Cortex of kidney (tissue), 1 donor: ENCODE data around the gene DCTN1.
"Not testable (repeated sequence)": the region's sequence is repeated elsewhere in the genome, so short reads cannot be mapped to it uniquely, and the experiment has no call there.

Experiments used
- DNase-seq: peaks from one replicate; lab custom pipeline; 2025; lab: John Stamatoyannopoulos, UW

The DCTN1 gene

GRCh38 chr2:74369976-74370375 is 10.1 kb downstream of the DCTN1 start:
- DNase-seq: no peak

GRCh38 chr2:74368499-74368898 is 11.6 kb downstream of the DCTN1 start:
- no peak for DNase-seq

DNA sequence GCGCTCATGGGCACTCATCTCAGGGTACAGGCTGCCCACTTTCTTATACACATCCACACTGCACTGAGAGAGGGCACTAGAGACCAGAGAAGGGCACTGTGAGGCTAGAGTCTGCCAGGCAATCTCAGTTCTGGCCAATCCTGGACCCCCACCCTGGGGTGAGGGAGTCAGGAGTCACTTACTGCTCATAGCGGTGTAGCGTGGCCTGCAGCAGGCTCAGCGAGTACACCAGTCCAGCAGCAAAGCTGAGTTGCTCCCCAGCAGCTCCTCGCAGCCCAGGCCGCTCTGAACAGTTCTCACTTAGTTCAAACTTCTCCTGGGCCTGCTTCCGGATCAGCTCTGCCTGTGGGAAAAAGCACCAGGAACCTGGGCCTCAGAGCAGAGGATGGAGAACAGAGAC is 12.3 kb downstream of the DCTN1 start:
- DNase-seq: no peak

DNA sequence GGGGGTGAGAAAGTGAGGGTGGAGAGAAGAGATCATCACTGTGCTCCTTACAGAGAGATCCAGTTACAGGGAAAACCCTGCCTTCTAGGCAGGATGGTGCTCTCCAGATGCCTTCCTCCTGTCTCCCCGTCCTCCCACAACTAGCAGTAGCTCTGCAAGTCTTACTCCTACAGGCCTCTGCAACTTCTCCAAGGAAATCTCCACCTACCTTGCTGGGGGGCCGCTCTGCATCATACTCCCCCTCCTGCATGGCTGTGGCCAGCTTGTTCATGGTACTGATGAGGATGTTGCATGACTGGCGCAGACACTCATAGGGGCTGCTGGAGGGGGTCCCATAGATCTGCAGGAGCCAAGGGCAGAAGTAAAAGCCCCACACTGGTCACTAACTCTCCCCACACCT is 14.1 kb downstream of the DCTN1 start:
- no peak for DNase-seq

- no peak for DNase-seq
Observed at GRCh38 chr2:74364533-74365505, 15.3 kb downstream of the DCTN1 start.

GRCh38 chr2:74361327-74361726 is 18.8 kb downstream of the DCTN1 start:
- DNase-seq: no peak

DNA sequence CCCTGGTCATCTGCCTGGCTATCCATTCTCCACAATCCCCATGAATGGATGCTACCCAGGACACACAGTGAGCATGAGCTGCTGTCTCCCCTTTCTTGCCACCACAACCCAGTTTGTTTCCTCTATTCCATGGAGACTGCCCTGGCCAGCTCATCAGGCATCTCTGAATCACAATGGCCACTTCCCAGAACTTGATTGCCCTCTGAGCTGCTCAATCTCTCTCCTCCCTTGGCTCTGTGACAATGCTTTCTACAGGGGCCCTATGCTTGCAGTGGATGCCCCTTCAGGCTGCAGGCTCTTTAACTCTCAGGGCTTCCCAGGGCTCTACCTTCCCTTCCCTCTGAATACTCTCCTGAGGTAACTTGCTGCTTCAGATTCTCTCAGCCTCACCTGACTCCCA is 22.5 kb downstream of the DCTN1 start:
- DNase-seq: no peak

DNA sequence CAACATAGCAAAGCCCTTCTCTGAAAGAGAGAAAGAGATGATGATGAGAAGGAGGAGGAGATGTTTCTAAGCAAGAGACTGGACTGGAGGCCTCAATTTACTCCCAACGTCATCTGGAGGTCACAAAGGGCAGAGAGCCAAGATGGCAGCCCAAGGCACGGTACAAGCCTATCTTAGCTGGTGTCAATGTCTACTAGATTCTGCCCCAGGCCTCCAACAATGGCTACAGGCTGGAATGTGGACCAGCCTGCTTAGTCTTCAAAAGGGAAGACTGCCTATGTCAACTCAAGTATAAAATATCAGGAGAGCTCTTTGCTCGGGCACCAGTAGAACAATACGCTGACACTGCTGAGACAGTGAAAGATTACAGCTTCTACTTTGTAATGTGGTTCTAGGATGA is 30.2 kb downstream of the DCTN1 start:
- DNase-seq: no peak

GRCh38 chr2:74347742-74348141 is 32.4 kb downstream of the DCTN1 start:
- no peak for DNase-seq

GRCh38 chr2:74347303-74347702 is 32.8 kb downstream of the DCTN1 start:
- no peak for DNase-seq

GRCh38 chr2:74345272-74345943 is 34.7 kb downstream of the DCTN1 start:
- DNase-seq: no peak

DNA sequence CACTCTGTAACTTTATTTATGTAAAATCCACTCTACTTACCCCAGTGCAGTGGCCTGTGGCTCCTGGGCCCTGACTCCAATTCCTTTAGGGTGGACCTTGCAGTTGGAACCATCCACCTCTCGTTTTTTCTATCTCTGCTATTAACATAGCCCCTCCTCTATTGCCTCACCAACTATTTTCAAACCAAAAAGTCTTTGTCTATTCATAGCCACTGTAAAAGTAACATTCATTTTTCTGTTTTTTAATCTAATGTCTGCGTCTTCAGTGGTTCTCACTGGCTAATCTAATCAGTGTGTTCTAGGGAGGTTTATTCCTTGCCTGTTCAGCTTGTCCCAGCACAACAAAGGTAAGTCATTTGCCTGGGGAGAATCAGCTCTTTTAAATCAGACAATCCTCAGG is 36.8 kb downstream of the DCTN1 start, which contains the start of gene SLC4A5:
SLC4A5 (minus strand) TSS at position 101 of the 400 bp plus-strand sequence. CDS start 28,393 bp downstream, outside the sequence.
- no peak for DNase-seq

DNA sequence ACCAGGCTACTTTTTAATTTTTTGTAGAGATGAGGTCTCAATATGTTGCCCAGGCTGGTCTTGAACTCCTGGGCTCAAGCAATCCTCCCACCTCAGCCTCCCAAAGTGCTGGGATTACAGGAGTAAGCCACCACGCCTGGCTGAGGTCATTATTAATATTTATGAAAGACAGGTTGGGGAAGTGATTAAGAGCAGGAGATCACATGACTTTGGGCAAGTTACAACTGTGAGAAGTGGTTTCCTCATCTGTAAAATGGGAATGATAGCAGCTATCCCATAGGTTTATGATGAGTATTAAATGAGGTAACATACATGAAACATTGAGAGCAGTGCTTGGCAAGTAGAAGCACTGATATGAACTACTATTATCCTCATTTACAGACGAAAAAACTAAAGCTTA is 43.9 kb downstream of the DCTN1 start:
- DNase-seq: not testable (repeated sequence)

DNA sequence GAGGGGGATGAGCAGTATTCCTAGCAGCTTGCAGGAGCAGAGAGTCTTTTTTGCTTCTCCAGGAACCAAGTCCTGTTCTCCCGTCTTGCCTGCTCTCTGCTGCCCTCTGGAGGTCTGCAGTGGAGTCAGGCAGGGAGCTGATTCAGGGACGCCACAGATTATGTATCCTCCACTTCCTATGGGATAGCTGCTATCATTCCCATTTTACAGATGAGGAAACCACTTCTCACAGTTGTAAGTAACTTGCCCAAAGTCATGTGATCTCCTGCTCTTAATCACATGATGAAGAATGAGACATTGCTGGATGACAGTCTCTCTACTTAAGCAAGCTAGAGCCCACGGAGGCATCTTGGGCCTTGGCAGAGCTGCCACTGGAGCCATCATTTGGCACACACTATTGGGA is 45.2 kb downstream of the DCTN1 start:
- DNase-seq: no peak

DNA sequence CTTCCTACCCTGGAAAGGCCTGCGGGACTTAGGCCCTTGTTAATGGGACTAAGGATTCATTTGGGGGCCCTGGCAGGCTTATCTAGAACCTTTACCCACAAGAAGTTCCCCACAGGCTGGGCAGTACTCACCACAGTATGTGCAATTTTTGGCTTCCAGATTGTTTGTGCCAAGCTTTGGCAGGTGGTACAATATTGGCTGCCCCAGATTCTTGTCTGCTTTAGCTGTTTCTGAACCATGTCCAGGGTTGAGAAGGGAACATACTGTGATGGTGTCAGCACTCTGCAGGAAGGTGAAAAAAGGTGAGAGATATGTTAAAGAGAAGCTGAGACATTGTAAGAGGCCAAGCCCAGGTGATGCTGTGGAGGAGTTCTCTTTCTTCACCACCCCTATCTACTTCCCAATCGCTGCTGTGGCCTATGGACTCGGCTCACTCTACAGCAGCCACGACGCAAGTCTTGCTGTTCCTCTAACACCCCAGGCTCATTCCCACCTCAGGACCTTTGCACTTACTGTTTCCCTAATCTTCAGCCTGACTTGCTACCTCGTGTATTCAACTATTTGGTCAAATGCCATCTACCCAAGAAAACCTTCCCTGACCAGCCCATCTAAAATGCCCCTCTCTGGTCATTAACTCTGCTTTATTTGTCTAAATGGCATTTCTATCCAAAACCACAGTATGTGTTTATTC is 46.1 kb downstream of the DCTN1 start:
- DNase-seq: no peak

DNA sequence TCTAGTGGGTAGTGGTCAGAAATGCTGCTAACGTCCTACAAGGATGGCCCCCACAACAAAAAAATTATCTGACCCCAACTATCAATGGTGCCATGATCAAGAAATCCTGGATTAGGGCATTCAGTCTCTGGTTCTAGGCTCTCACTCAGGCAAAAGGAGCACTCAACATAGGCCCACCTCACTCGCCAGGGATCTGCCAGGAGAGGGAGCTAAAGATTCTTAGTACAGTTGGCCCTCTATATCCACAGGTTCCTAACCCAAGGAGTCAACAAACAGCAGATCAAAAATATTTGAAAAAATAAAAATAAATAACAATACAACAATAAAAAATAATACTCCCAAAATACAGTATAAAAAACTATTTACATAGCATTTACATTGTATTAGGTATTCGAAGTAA is 46.9 kb downstream of the DCTN1 start:
- no peak for DNase-seq

DNA sequence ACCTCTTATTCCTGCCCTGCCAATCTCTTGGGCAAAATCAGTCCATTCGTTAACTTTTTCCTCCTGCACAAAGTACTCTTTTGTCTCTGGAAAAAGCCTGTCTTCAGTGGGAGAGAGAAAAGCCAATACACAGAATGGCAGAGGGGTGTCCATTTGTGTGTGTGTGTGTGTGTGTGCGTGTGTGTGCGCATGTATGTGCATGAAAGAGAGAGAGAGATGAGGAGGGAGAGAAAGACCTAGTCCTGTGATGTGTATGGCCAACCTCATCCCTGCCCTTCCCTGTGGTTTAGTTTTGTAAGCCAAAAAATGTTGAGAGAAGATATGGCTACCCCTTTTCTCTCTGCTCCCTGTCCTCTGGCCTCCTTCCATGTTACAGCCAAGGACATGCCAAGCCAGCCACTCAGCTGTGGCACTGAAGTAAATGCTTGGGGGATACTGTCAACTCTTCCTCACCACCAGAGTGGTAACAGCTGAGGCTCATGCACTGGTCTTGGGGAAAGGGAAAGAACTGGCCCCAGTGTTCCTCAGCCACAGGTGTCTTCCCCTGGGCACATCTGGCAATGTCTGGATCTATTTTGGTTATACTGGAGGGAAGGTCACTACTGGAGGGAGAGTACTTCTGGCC is 47.4 kb downstream of the DCTN1 start:
- no peak for DNase-seq

DNA sequence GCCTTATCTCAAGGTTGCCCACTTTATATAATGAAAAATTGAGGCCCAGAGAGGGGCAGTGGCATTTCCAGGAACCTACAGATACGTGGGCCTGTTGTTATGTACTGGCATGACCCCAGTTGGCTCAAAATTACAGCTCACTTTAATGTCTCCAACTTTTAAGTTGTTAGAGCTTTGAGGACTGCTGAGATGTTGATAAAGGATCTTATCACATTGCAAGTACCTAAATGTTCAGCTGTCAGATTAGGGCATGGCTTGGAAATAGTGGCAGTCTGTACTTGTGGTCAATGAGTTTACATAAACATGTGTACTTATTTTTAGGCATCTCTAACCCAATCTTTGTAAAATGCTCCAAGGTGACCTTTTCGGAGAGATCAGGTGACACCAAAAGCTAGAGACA is 51.5 kb downstream of the DCTN1 start:
- DNase-seq: no peak

GRCh38 chr2:74328074-74328473 is 52.0 kb downstream of the DCTN1 start:
- DNase-seq: no peak

DNA sequence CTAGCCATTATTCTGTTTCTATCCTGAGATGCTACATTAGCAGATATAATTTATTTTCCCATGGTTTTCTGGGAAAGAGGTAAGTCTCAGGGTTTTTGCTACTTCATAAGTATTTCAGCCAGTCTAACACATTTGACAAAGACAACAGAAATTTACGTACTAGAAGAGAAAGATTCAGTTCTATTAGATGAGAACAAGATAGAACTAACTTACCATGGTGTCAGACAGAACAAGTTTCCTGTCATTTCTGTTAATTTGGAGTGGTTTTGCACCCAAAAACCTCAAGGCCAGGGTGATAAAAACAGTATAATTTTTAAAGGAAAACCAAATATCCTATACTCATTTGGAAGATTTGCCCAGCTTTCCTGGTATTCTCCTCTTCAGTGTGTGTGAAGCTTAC is 52.5 kb downstream of the DCTN1 start:
- DNase-seq: no peak

DNA sequence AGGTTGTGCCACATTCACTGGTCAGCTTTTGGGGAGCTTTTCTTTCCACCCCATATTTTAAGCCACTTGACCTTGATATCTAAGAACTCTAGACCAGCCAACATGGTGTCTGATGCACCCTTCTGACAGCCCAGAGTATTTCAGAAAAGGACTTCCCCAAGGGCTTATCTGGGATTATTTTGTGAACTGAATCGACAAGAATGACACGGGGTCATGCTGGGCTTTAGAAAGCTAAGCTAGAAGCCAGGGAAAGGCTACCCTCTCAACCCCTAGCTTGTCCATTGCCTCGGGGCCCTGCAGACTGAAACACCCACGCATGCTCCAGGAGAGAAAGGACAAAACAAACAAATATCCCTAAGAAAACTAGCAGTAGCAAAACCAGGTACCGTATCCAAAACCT is 52.9 kb downstream of the DCTN1 start:
- no peak for DNase-seq

DNA sequence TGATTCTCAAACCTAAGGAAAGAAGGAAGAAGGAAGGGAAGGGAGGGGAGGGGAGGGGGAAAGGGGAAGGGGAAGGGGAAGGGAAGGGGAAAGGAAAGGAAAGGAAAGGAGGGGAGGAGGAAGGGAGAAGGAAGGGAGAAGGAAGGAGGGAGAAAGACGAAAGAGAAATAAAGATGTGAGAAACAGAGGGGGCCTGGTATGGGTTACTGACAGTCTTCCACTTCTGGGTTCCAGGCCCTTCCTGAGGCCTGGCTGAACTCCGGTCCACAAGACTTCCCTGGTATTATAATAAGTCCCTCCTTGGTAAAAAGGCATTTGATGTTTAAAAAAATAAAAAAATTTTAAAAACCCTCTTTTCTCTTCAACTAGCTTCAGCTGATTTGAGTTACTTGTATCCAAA is 54.3 kb downstream of the DCTN1 start:
- DNase-seq: no peak
